ENCODE results near the gene DPP3. TPM values are rescaled to one million over a fixed set of nuclear protein-coding genes. Genes with fewer than 3 reads are reported as not detected.
"Not testable (repeated sequence)": the region's sequence is repeated elsewhere in the genome, so short reads cannot be mapped to it uniquely, and the experiment has no call there.

The DPP3 gene
- polyA plus RNA-seq, 1 of the 3 experiments (the other 2 are of a cell fraction) = 70.6 TPM

DNA sequence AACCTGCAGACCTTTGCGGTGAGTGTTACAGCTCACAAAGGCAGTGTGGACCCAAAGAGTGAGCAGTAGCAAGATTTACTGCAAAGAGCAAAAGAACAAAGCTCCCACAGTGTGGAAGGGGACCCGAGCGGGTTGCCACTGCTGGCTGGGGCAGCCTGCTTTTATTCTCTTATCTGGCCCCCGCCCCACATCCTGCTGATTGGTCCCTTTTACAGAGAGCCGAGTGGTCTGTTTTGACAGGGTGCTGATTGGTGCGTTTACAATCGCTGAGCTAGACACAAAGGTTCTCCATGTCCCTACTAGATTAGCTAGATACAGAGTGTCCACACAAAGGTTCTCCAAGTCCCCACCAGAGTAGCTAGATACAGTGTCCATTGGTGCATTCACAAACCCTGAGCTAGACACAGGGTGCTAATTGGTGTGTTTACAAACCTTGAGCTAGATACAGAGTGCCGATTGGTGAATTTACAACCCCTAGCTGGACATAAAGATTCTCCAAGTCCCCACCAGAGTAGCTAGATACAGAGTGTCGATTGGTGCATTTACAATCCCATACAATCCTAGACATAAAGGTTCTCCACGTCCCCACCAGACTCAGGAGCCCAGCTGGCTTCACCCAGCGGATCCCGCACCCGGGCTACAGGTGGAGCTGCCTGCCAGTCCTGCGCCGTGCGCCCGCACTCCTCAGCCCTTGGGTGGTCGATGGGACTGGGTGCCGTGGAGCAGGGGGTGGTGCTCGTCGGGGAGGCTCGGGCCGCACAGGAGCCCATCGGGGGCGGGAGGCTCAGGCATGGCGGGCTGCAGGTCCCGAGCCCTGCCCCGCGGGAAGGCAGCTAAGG is 39.9 kb upstream of the DPP3 start:
- not testable (repeated sequence) for H3K9me3 ChIP-seq; H3K36me3 ChIP-seq (replicated peaks in 1 of 2; ENCODE audit: control insufficient read depth in 1 of 2, insufficient read depth in 2 of 2, low read length in 1 of 2); H2AFZ ChIP-seq (ENCODE audit: low read depth); DNase-seq; H3K4me1 ChIP-seq (ENCODE audit: control insufficient read depth in 1 of 2, insufficient read depth in 2 of 2, low read depth in 1 of 2, low read length in 1 of 2); H4K20me1 ChIP-seq (ENCODE audit: insufficient read depth); H3K9ac ChIP-seq; H3K4me2 ChIP-seq; H3K9me2 ChIP-seq; H3K27ac ChIP-seq (ENCODE audit: low read depth in 2 of 2, low read length in 1 of 2); H3K4me3 ChIP-seq (ENCODE audit: low read depth in 2 of 2, low read length in 1 of 2); H3K79me2 ChIP-seq (ENCODE audit: insufficient read depth); H3F3A ChIP-seq (replicated peaks; ENCODE audit: insufficient read depth)
- ChIA-PET CTCF (interaction anchor here (1.8 to 4.5 kb wide), 4 partner anchors 11 to 54 kb away, joined by 7 to 56 read pairs (median 15); partner anchors contain the start of gene PELI3), POLR2A (interaction anchor here (0.6 to 3.1 kb wide), 2 partner anchors 39 to 392 kb away, joined by 3 to 18 read pairs; partner anchors contain the start of gene DPP3)
- 34% methylated on average over 20 of the region's 29 CpGs for WGBS (ENCODE audit: low lambda C conversion rate)
- peaks cover 20% of the 10 kb centered on the region; the same call in 1 of the 2 replicates for H3K27me3 ChIP-seq (ENCODE audit: insufficient read depth)

GRCh38 chr11:66440940-66441282 is 39.3 kb upstream of the DPP3 start:
- H3K4me3 ChIP-seq (ENCODE audit: low read depth in 2 of 2, low read length in 1 of 2); H3K27ac ChIP-seq (ENCODE audit: low read depth in 2 of 2, low read length in 1 of 2); H3K9me2 ChIP-seq; H3K79me2 ChIP-seq (ENCODE audit: insufficient read depth); H4K20me1 ChIP-seq (ENCODE audit: insufficient read depth); H3K4me1 ChIP-seq (ENCODE audit: control insufficient read depth in 1 of 2, insufficient read depth in 2 of 2, low read depth in 1 of 2, low read length in 1 of 2); H2AFZ ChIP-seq (ENCODE audit: low read depth); H3F3A ChIP-seq (replicated peaks; ENCODE audit: insufficient read depth); H3K9ac ChIP-seq; H3K4me2 ChIP-seq; H3K36me3 ChIP-seq (replicated peaks in 1 of 2; ENCODE audit: control insufficient read depth in 1 of 2, insufficient read depth in 2 of 2, low read length in 1 of 2); DNase-seq; H3K9me3 ChIP-seq: not testable (repeated sequence)
- CTCF ChIA-PET = interaction anchor here (0.9 to 4.5 kb wide), 4 partner anchors 21 to 55 kb away, joined by 3 to 56 read pairs (median 5); no protein-coding TSS in a partner anchor
- 61% methylated on average over 3 of the region's 27 CpGs for WGBS (ENCODE audit: low lambda C conversion rate)
- POLR2A ChIA-PET = interaction anchor here (0.6 to 3.1 kb wide), 2 partner anchors 39 to 393 kb away, joined by 3 to 18 read pairs; partner anchors contain the start of gene DPP3
- peaks cover 20% of the 10 kb centered on the region; the same call in 1 of the 2 replicates for H3K27me3 ChIP-seq (ENCODE audit: insufficient read depth)

- POLR2A ChIA-PET = no interaction called here
- no peak overlapping the region for H3K9ac ChIP-seq
- WGBS (ENCODE audit: low lambda C conversion rate) = 18% methylated on average over 4 of the region's 4 CpGs
- peak overlapping the region in 1 of 2 experiments; percentile 62; a peak in 2 of 4 replicates for H3K27ac ChIP-seq (ENCODE audit: low read depth in 2 of 2, low read length in 1 of 2)
- no peaks in the 10 kb centered on the region for H3K9me3 ChIP-seq
- H3K27me3 ChIP-seq (ENCODE audit: insufficient read depth) = peaks cover 28% of the 10 kb centered on the region
- CTCF ChIA-PET = interaction anchor here (0.7 to 1.1 kb wide), 2 partner anchors 35 to 57 kb away, joined by 3 to 4 read pairs; no protein-coding TSS in a partner anchor
- no peaks in the 10 kb centered on the region for H3K79me2 ChIP-seq (ENCODE audit: insufficient read depth)
- DNase-seq = no peak
- H3K4me3 ChIP-seq (ENCODE audit: low read depth in 2 of 2, low read length in 1 of 2) = no peak overlapping the region
- H3K36me3 ChIP-seq (replicated peaks in 1 of 2; ENCODE audit: control insufficient read depth in 1 of 2, insufficient read depth in 2 of 2, low read length in 1 of 2) = no peaks in the 10 kb centered on the region
- peak overlapping the region; percentile 22; the same call in 1 of the 2 replicates for H3K4me2 ChIP-seq
- 0 out of 2 replicates have a peak overlapping the region, but pooled peaks have one; percentile 41 for H2AFZ ChIP-seq (ENCODE audit: low read depth)
- peak; percentile 67; the same call in 1 of the 2 replicates for TF ChIP-seq FOSL2 (IDR thresholded peaks at IDR 0.05; ENCODE audit: borderline replicate concordance, low read depth)
- TF ChIP-seq TEAD4 (IDR thresholded peaks at IDR 0.05; ENCODE audit: borderline replicate concordance, insufficient read depth) = no peak
- H4K20me1 ChIP-seq (ENCODE audit: insufficient read depth) = no peaks in the 10 kb centered on the region
- H3K9me2 ChIP-seq = no peaks in the 10 kb centered on the region
- no peaks in the 10 kb centered on the region for H3F3A ChIP-seq (replicated peaks; ENCODE audit: insufficient read depth)
- H3K4me1 ChIP-seq (ENCODE audit: control insufficient read depth in 1 of 2, insufficient read depth in 2 of 2, low read depth in 1 of 2, low read length in 1 of 2) = no peaks in the 10 kb centered on the region
Measured at GRCh38 chr11:66443602-66444001, 36.6 kb upstream of the DPP3 start.

DNA sequence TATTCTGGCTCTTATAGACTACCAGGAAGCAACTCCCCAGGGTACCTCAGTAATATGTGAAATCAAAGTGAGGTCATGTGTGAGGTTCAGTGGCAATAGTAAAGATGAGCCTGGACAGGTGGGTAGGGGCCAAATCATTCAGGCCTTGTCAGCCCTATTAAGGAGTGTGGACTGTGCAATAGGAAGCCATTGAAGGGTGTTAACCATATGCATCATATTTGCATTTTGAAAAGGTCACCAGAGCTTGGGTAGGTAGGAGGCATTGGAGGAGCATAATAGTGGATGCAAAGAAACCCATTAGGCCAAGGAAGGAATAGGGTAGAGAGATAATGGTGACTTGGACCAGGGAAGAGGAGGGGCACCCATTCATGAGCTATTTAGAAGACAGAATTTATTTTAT is 33.2 kb upstream of the DPP3 start:
- Histone ChIP-seq H2AFZ (ENCODE audit: low read depth) (no peak overlapping the region), H4K20me1 (ENCODE audit: insufficient read depth) (no peaks in the 10 kb centered on the region), H3K9ac (no peak overlapping the region), H3F3A (replicated peaks; ENCODE audit: insufficient read depth) (no peaks in the 10 kb centered on the region), H3K4me1 (ENCODE audit: control insufficient read depth in 1 of 2, insufficient read depth in 2 of 2, low read depth in 1 of 2, low read length in 1 of 2) (no peaks in the 10 kb centered on the region), H3K27me3 (ENCODE audit: insufficient read depth) (peaks cover 9% of the 10 kb centered on the region), H3K4me3 (ENCODE audit: low read depth in 2 of 2, low read length in 1 of 2) (no peak overlapping the region), H3K27ac (ENCODE audit: low read depth in 2 of 2, low read length in 1 of 2) (no peak overlapping the region), H3K9me2 (no peaks in the 10 kb centered on the region), H3K79me2 (ENCODE audit: insufficient read depth) (no peaks in the 10 kb centered on the region), H3K36me3 (replicated peaks in 1 of 2; ENCODE audit: control insufficient read depth in 1 of 2, insufficient read depth in 2 of 2, low read length in 1 of 2) (no peaks in the 10 kb centered on the region), H3K9me3 (no peaks in the 10 kb centered on the region), H3K4me2 (no peak overlapping the region)
- POLR2A ChIA-PET = no interaction called here
- CTCF ChIA-PET = interaction anchor here (1.1 to 1.6 kb wide), 2 partner anchors 8 to 29 kb away, joined by 3 to 8 read pairs; partner anchors contain the start of gene MRPL11
- DNase-seq = no peak
- TF ChIP-seq ELF1 (IDR thresholded peaks at IDR 0.05) (no peak), TCF12 (IDR thresholded peaks at IDR 0.05) (no peak), CTCF (IDR thresholded peaks at IDR 0.05) (no peak), JUND (IDR thresholded peaks at IDR 0.05) (no peak)
- TF ChIP-seq, protein P1, sequence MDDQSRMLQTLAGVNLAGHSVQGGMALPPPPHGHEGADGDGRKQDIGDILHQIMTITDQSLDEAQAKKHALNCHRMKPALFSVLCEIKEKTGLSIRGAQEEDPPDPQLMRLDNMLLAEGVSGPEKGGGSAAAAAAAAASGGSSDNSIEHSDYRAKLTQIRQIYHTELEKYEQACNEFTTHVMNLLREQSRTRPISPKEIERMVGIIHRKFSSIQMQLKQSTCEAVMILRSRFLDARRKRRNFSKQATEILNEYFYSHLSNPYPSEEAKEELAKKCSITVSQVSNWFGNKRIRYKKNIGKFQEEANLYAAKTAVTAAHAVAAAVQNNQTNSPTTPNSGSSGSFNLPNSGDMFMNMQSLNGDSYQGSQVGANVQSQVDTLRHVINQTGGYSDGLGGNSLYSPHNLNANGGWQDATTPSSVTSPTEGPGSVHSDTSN (IDR thresholded peaks at IDR 0.05) = no peak
- TF ChIP-seq, protein P2, sequence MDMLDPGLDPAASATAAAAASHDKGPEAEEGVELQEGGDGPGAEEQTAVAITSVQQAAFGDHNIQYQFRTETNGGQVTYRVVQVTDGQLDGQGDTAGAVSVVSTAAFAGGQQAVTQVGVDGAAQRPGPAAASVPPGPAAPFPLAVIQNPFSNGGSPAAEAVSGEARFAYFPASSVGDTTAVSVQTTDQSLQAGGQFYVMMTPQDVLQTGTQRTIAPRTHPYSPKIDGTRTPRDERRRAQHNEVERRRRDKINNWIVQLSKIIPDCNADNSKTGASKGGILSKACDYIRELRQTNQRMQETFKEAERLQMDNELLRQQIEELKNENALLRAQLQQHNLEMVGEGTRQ (IDR thresholded peaks at IDR 0.05; ENCODE audit: borderline replicate concordance, low read depth, low read length) = no peak
